Measurements from ENCODE around the gene DNAAF9.
A peak's percentile ranks its signal among the peaks of the same experiment; 100 is the strongest.
"Not testable (repeated sequence)": the region's sequence is repeated elsewhere in the genome, so short reads cannot be mapped to it uniquely, and the experiment has no call there.

DNAAF9 gene

GRCh38 chr20:3407040-3407770 lies at the start of gene DNAAF9:
TSS of gene DNAAF9 (minus strand) at chr20:3407669. CDS start at chr20:3407557, 112 bp downstream.
- DNase-seq: no peak

- DNase-seq: no peak
Observed at GRCh38 chr20:3456648-3457047, 49.2 kb upstream of the DNAAF9 start.

- no peak for DNase-seq
Observed at GRCh38 chr20:3454831-3455230, 47.4 kb upstream of the DNAAF9 start.

- no peak for DNase-seq
Observed at GRCh38 chr20:3452690-3453089, 45.2 kb upstream of the DNAAF9 start.

- DNase-seq: no peak
Observed at GRCh38 chr20:3452136-3452535, 44.7 kb upstream of the DNAAF9 start.

GRCh38 chr20:3449319-3449718 lies 41.9 kb upstream of the DNAAF9 start:
- no peak for DNase-seq

- no peak for DNase-seq
Observed at GRCh38 chr20:3447321-3447720, 39.9 kb upstream of the DNAAF9 start.

GRCh38 chr20:3446779-3447178 lies 39.3 kb upstream of the DNAAF9 start:
- DNase-seq: no peak

- DNase-seq: no peak
Observed at GRCh38 chr20:3436864-3437574, 29.6 kb upstream of the DNAAF9 start.

GRCh38 chr20:3434232-3434631 lies 26.8 kb upstream of the DNAAF9 start:
- no peak for DNase-seq

GRCh38 chr20:3433744-3434143 lies 26.3 kb upstream of the DNAAF9 start:
- DNase-seq: no peak

GRCh38 chr20:3432844-3433243 lies 25.4 kb upstream of the DNAAF9 start:
- DNase-seq: no peak

- no peak for DNase-seq
Observed at GRCh38 chr20:3431109-3431508, 23.6 kb upstream of the DNAAF9 start.

- no peak for DNase-seq
Observed at GRCh38 chr20:3430376-3431069, 23.1 kb upstream of the DNAAF9 start.

- DNase-seq: not testable (repeated sequence)
Observed at GRCh38 chr20:3426766-3427165, 19.3 kb upstream of the DNAAF9 start.

- no peak for DNase-seq
Observed at GRCh38 chr20:3423126-3423525, 15.7 kb upstream of the DNAAF9 start.

GRCh38 chr20:3421985-3422384 lies 14.5 kb upstream of the DNAAF9 start:
- no peak for DNase-seq

- peak; percentile 64 for DNase-seq
Observed at GRCh38 chr20:3420211-3420707, 12.8 kb upstream of the DNAAF9 start.

- DNase-seq: not testable (repeated sequence)
Observed at GRCh38 chr20:3418161-3418560, 10.7 kb upstream of the DNAAF9 start.

GRCh38 chr20:3414122-3414521 lies 6.7 kb upstream of the DNAAF9 start:
- no peak for DNase-seq

GRCh38 chr20:3413393-3413889 lies 6.0 kb upstream of the DNAAF9 start:
- DNase-seq: no peak

- no peak for DNase-seq
Observed at GRCh38 chr20:3412600-3413392, 5.3 kb upstream of the DNAAF9 start.

- DNase-seq: no peak
Observed at GRCh38 chr20:3410464-3410863, 3.0 kb upstream of the DNAAF9 start.
